Upper lobe of left lung (tissue), 6 donors: ENCODE results near the gene KCNH1. TPM values are rescaled to one million over a fixed set of nuclear protein-coding genes. Genes with fewer than 3 reads are reported as not detected.

Experiments used
- ATAC-seq, 2 donors: fragments of 200-7000 bp; cut with Tn5 transposase; one replicate each; pipeline ENCODE4 v1.9.1; 2022; ENCODE audit warnings: mild to moderate bottlenecking in 2 of 2, moderate library complexity in 2 of 2; ENCODE audit not compliant: low FRiP score in 2 of 2
- DNase-seq, 2 donors: peaks; one replicate each; pipeline ENCODE4 v3.0.0-alpha.2; 2019 to 2020
- H3K27ac ChIP-seq, 4 donors: fragments of 200-600 bp; sonication (generic); one replicate each; pipeline ENCODE4 v1.5.1; 2016 to 2019
- H3K27me3 ChIP-seq, 4 donors: fragments of 200-600 bp; sonication (generic); one replicate each; pipeline ENCODE4 v1.5.1; 2017 to 2019
- H3K36me3 ChIP-seq, 4 donors: fragments of 200-600 bp; sonication (generic); one replicate each; pipeline ENCODE4 v1.5.1; 2016 to 2019
- H3K4me1 ChIP-seq, 4 donors: fragments of 200-600 bp; sonication (generic); one replicate each; pipeline ENCODE4 v1.5.1; 2018 to 2019
- H3K4me3 ChIP-seq, 4 donors: fragments of 200-600 bp; sonication (generic); one replicate each; pipeline ENCODE4 v1.5.1; 2017 to 2019; ENCODE audit warnings: mild to moderate bottlenecking in 2 of 4, moderate library complexity in 1 of 4
- H3K9me3 ChIP-seq, 4 donors: fragments of 200-600 bp; sonication (generic); one replicate each; pipeline ENCODE4 v1.5.1; 2018 to 2019
- EP300 ChIP-seq, 4 donors: sonication (generic); formaldehyde crosslinking; IDR thresholded peaks; one replicate each; pipeline ENCODE4 v1.5.1; 2017; ENCODE audit warnings: antibody characterized with exemption in 4 of 4, control low read depth in 2 of 4
- POLR2A ChIP-seq, 4 donors: fragments of 450-650 bp; IDR thresholded peaks; one replicate each; pipeline ENCODE4 v1.5.1; 2016 to 2017; ENCODE audit warnings: antibody characterized with exemption in 4 of 4, mild to moderate bottlenecking in 2 of 4
- POLR2AphosphoS5 ChIP-seq, 2 donors: sonication (generic); formaldehyde crosslinking; IDR thresholded peaks; one replicate each; pipeline ENCODE4 v1.5.1; 2017; ENCODE audit warnings: antibody characterized with exemption in 2 of 2
- WGBS, 2 donors: methylation state at CpG; one replicate each; pipeline ENCODE4 v1.1.5; 2017 to 2018; 5-methylcytosine and 5-hydroxymethylcytosine counted together
- total RNA-seq, 6 donors: library from RNA; depleted of rRNA in 4 of 6; stranded (reverse); fragments of >200 nt in 4 of 6; gene quantifications; one replicate each; pipeline versions ENCODE4 v1.1.0 to v1.2.1, GENCODE V29; 2016 to 2021
- TF ChIP-seq, protein P1 (sequence below), 6 experiments: fragments of 450-650 bp in 4 of 6; fragments of 200-600 bp in 2 of 6; sonication (generic) in 2 of 6; IDR thresholded peaks; one replicate each; pipeline ENCODE4 v1.5.1; 2016 to 2019; ENCODE audit warnings: antibody characterized with exemption in 6 of 6
- donor health status: DM: no; HTN: no; CAD: no; lungs with moderate emphysema.
- donor health status: DM: no; HTN: yes; CAD: no; lungs with severe emphysema.

KCNH1 gene
- total RNA-seq, 6 donors from 2014 or later, result 0.09 TPM; not detected in 5

DNA sequence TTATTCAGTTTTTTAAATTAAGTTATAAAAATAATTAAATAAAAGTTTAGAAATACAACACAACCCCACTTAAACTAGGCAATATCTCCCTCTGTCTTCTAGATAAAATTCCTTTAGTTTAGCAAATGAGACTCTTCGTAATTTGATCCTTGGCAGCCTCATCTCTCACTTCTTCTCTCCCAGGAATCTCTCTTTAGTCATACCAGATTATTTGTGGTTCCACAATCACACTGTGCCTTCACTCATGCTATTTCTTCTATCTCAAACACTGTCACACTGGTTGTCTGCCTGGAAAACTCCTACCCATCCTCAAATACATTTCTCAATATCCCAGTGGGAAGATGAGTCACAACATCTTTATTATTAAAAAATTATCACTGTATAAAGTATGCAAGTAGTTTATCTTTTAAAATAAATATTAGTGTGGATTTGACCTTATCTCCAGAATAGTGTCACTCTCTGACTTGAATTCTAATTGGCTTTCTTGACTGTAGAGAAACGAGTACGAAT, 195.5 kb downstream of the KCNH1 start:
- DNase-seq (no peak), ATAC-seq (no peak)
- Histone ChIP-seq H3K27me3 (no peaks in the 10 kb centered on the region), H3K36me3 (no peaks in the 10 kb centered on the region), H3K27ac (no peak overlapping the region), H3K9me3 (no peaks in the 10 kb centered on the region), H3K4me3 (no peak overlapping the region), H3K4me1 (no peaks in the 10 kb centered on the region)
- TF ChIP-seq POLR2A (IDR thresholded peaks at IDR 0.05), result no peak
- TF ChIP-seq EP300 (IDR thresholded peaks at IDR 0.05), result no peak
- no peak for TF ChIP-seq POLR2AphosphoS5 (IDR thresholded peaks at IDR 0.05)
- TF ChIP-seq, protein P1, sequence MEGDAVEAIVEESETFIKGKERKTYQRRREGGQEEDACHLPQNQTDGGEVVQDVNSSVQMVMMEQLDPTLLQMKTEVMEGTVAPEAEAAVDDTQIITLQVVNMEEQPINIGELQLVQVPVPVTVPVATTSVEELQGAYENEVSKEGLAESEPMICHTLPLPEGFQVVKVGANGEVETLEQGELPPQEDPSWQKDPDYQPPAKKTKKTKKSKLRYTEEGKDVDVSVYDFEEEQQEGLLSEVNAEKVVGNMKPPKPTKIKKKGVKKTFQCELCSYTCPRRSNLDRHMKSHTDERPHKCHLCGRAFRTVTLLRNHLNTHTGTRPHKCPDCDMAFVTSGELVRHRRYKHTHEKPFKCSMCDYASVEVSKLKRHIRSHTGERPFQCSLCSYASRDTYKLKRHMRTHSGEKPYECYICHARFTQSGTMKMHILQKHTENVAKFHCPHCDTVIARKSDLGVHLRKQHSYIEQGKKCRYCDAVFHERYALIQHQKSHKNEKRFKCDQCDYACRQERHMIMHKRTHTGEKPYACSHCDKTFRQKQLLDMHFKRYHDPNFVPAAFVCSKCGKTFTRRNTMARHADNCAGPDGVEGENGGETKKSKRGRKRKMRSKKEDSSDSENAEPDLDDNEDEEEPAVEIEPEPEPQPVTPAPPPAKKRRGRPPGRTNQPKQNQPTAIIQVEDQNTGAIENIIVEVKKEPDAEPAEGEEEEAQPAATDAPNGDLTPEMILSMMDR (IDR thresholded peaks at IDR 0.05), result no peak
- WGBS, 2 donors, result 58 to 77% methylated on average over 3 of the region's 3 CpGs

DNA sequence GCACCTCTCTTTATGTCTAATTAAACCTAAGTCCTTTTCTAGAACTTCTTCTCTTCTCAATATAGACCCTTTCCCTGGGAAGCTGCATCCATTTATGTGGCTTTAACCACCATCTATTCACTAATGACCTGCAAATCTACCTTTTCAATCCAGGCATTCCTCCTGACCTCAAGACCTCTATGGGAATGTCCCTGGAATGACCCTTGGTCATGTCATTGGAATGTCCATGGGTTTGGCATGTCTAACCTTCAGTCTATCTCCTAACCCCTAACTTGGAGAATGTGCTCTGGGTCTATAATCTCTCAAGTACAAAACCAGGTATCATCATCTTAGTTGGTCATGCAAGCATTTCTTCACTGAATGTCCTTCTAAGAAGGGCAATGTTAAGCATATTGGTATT, 196.1 kb downstream of the KCNH1 start:
- DNase-seq (no peak), ATAC-seq (no peak)
- H3K9me3 ChIP-seq, result no peaks in the 10 kb centered on the region
- TF ChIP-seq POLR2A (IDR thresholded peaks at IDR 0.05) (no peak), EP300 (IDR thresholded peaks at IDR 0.05) (no peak), POLR2AphosphoS5 (IDR thresholded peaks at IDR 0.05) (no peak)
- TF ChIP-seq, protein P1 (IDR thresholded peaks at IDR 0.05), result no peak
- no peaks in the 10 kb centered on the region for H3K4me1 ChIP-seq
- H3K27ac ChIP-seq, result no peak overlapping the region
- no peaks in the 10 kb centered on the region for H3K36me3 ChIP-seq
- no peaks in the 10 kb centered on the region for H3K27me3 ChIP-seq
- no peak overlapping the region for H3K4me3 ChIP-seq

DNA sequence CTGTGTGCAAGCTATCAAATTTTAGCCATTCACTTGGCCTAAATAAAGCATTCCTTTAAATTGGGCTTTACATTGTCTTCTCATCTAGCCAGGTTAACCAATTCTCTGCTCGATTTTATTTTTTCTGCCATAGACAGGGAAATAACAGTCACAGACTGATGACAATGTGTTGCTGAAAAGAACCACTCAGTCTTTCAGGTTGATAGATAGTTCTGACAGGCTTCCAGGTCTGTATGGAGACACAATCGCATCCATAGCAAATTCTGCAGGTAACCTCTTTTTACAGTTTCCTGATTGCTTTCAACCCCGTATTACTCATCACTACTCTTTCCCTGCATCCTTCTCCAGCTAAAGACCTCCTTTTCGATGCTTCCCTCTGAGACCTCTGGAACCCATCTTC, 198.0 kb downstream of the KCNH1 start:
- H3K27ac ChIP-seq, result no peak overlapping the region
- ATAC-seq (no peak), DNase-seq (no peak)
- no peaks in the 10 kb centered on the region for H3K9me3 ChIP-seq
- H3K4me3 ChIP-seq, result no peak overlapping the region
- H3K27me3 ChIP-seq, result no peaks in the 10 kb centered on the region
- TF ChIP-seq, protein P1 (IDR thresholded peaks at IDR 0.05), result no peak
- TF ChIP-seq POLR2AphosphoS5 (IDR thresholded peaks at IDR 0.05), result no peak
- no peak for TF ChIP-seq EP300 (IDR thresholded peaks at IDR 0.05)
- TF ChIP-seq POLR2A (IDR thresholded peaks at IDR 0.05), result no peak
- H3K4me1 ChIP-seq, result no peaks in the 10 kb centered on the region
- WGBS, 2 donors, result 68 to 77% methylated on average over 4 of the region's 4 CpGs
- H3K36me3 ChIP-seq, result no peaks in the 10 kb centered on the region

DNA sequence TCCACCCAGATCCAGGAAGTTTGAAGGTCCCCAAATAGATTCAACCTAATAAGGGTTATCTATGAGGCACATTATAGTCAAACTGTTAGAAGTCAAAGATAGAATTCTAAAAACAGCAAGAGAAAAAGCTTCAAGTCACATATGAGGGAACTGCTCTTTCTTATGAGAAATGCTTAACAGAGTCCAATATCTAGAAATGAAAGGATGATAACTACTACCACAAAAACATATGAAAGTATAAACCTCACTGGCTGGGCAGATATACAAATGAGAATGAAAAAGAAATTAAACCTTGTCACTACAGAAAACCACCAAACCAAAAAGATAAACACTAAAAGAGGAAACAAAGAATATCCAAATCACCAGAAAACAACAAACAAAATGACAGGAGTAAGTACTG, 201.8 kb downstream of the KCNH1 start:
- no peaks in the 10 kb centered on the region for H3K27me3 ChIP-seq
- H3K36me3 ChIP-seq, result no peaks in the 10 kb centered on the region
- TF ChIP-seq, protein P1 (IDR thresholded peaks at IDR 0.05), result no peak
- TF ChIP-seq POLR2AphosphoS5 (IDR thresholded peaks at IDR 0.05), result no peak
- no peak for DNase-seq
- no peaks in the 10 kb centered on the region for H3K9me3 ChIP-seq
- no peak overlapping the region for H3K27ac ChIP-seq
- no peaks in the 10 kb centered on the region for H3K4me1 ChIP-seq
- ATAC-seq, result no peak
- no peak overlapping the region for H3K4me3 ChIP-seq

DNA sequence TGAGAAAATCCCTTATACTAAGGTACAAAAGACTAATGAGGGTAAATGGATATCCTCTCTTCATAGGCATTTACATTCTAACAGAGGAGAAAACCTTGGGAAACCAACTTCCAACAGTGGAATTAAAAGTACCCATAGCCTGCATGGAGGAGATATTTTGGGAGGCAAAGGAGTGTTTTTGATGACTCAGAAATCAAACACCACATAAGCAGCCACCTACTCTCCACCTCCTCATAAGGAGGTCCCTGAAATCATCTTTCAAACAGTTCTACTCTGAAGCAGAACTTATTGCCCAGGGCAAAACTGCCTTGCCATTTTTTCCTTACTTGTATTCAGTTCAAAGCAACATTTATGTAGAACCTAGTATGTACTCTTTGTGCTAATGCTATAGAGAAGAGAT, 211.3 kb downstream of the KCNH1 start:
- no peaks in the 10 kb centered on the region for H3K27me3 ChIP-seq
- no peaks in the 10 kb centered on the region for H3K4me1 ChIP-seq
- no peak overlapping the region for H3K27ac ChIP-seq
- no peaks in the 10 kb centered on the region for H3K9me3 ChIP-seq
- no peak for DNase-seq
- no peak for ATAC-seq
- TF ChIP-seq EP300 (IDR thresholded peaks at IDR 0.05) (no peak), POLR2AphosphoS5 (IDR thresholded peaks at IDR 0.05) (no peak), POLR2A (IDR thresholded peaks at IDR 0.05) (no peak)
- TF ChIP-seq, protein P1 (IDR thresholded peaks at IDR 0.05), result no peak
- no peak overlapping the region for H3K4me3 ChIP-seq
- H3K36me3 ChIP-seq, result no peaks in the 10 kb centered on the region
